Pons (tissue), 1 donor: ENCODE results near the gene LRRC28.
"Not testable (repeated sequence)": the region's sequence is repeated elsewhere in the genome, so short reads cannot be mapped to it uniquely, and the experiment has no call there.

Experiments used
- DNase-seq: peaks from one replicate; pipeline ENCODE4 v3.0.0-alpha.2; 2016; ENCODE audit warnings: low spot score

Gene LRRC28

DNA sequence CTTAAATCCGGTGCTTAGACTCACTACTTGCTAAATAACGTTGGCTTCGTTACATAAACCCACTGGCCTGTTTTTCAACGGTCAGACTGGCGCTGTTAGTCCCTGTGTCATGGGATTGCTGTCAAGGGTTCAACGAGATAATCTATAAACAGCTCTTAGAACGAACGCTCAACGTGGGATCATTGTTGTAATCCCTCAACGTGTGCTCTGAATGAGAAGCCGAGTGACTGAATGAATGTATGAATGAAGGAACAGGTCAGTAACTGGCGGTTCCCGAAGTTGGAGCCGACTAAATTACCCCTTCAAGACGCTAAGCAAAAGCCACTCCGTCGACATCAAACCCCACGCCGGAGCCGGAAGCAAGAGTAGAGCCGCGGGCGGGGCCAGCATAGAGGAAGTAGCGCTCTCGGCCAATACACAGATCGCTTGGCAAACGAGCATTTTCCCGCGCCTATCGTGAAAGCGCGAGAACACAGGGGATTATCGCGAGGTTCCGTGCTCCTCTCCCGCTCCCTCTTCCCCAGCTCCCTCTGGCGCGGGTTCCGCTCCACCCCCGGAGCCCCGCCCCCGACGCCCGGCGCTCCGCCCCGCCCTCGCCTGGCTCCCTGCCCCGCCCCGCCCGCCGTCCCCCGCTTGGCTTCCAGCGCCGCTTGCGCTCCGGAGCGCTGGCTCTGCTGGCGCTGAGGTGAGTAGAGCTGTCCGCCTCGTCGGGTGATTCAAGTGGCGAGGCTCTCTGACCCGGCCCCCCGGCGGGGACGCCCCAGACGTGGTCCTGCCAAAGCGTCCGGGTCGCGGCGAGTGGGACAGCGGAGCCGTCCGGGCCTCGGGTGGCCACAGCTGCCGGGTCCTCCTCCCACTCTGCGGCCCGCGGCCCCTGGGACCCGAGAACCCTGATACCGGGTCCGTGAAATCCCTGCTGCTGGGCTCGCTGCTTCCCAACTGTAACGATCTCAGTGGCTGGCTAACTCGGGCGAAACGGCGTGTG is at the start of gene LRRC28:
Gene LRRC28 (plus strand): TSS at position 625 of the 985 bp plus-strand sequence. CDS start 4,477 bp downstream, outside the sequence.
- DNase-seq: peak; percentile 99

DNA sequence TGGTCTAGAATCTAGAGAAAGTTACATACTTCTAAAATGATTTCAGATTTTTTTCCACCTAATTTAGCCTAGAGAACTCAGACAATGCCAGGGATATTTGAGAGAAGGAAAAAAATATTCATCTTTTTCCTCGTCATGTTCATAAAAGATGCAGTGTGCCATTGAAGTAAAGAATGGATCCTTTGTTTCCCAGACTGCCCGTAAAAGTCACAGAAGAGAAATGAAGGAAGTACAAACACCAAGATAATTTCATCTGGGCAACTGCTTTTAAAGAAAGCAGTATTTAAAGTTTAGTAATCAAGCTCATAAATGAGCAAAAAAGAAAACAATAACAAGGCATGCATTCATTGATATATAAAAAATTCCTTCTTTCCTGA is 49.1 kb upstream of the LRRC28 start:
- peak; percentile 48 for DNase-seq

DNA sequence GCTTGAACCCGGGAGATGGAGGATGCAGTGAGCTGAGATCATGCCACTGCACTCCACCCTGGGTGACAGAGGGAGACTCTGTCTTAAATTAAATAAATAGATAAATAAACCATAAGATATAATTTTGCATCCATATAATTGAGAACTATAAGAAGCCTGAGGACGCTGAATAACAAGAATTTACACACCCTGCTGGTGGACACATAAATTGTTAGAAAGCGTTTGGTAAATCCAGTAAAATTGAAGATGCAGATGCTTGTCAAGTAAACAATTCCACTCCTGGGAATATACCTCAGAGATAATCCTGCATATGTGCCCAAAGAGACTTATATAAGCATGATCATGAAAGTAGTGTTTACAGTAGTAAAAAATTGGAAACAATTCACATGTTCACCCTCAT is 43.6 kb upstream of the LRRC28 start:
- no peak for DNase-seq

DNA sequence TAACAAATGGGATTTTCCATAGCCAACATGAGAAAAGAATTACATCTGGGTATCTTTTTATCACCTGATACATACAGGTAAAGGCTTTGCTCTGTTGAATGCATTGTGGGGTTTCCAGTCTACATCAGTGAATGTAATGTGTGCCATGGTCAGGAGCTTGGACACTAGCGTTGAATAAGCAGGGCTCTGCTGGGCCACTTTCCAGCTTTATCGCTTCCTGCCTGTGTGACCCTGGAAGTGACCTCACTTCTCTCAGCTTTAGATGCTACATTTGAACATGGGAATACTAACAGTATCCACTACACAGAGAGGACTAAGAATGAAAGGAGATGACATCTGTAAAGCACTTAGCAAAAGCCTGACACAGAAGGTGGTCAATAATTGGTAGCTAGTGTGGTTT is 42.0 kb upstream of the LRRC28 start:
- DNase-seq: no peak

DNA sequence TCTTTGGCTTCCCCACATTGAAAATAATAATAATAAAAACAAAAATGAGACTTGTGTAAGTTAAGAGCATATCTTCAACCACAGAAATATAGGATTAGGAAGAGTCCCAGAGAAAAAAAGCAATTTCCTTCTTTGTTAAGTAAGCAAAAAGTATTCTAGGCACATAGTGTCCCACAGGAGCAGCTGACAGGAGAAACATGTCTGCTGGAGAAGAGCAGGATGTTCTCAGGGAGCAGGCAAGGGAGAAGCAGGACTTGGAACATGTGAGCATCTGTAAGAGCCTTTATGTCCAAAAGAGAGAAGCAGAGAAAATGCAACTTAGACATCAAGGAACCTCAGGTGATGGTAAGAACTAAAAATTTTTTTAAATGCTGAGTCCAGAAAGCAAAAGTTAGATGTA is 40.9 kb upstream of the LRRC28 start:
- no peak for DNase-seq

DNA sequence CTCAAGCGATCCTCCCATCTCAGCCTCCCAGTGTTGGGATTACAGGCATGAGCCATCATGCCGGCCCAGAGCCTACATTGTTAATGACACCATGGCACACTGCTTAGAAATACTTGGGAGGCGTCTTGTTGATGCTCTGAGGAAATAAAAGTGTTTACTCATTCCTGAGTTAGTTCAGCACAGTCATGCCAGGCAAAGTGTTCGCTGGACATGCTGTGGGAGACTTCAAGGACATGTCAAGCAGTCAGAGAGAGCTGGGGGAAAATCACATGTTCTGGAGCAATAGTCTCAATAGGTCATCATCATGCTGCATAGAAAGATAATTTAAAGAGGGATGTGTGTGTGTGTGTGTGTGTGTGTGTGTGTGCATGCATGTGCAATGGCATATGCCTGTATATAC is 39.4 kb upstream of the LRRC28 start:
- DNase-seq: no peak

DNA sequence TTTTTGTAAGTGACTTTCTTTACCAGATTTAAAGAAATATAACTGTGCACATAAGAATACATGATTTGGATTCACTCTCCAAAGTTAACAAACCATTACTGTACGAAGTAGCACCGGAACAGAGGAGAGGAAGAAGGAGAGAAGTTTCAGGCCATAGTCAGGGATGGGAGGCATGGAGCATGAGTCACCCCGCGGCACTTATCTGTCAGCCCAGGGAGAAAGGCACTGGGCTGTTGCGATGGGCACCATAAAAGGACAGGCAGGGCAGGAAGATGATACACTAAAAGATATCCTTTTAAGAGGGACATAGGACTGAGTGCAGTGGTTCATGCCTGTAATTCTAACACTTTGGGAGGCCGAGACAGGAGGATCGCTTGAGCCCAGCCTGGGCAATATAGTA is 38.9 kb upstream of the LRRC28 start:
- no peak for DNase-seq

DNA sequence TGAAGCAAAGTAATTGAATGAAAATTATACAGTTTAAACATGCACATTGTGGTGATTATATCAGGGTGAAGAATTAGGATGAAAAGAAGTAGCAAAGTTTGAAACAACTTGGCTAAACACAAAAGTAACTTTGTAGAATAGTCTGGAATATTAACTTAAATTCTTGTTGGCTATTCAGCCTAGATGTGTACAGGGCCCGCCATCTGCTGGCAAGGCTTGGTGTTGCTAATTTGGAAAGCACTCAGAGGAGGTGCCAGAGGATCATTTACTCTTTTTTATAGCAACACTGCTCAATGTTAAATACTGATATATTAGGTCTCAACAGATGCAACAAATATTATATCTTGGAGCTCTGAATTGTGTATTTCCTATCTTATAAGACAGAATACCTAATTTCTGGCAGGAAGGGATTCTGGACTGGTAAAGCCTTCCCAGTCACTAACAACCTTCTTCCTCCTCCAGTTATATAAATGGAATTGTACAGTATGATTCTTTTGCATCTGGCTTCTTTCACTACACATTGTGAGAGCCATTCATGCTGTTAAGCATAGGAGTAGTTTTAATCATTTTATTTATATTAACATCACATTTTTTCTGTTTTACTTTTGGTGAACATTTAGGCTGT is 38.0 kb upstream of the LRRC28 start:
- DNase-seq: peak; percentile 85

DNA sequence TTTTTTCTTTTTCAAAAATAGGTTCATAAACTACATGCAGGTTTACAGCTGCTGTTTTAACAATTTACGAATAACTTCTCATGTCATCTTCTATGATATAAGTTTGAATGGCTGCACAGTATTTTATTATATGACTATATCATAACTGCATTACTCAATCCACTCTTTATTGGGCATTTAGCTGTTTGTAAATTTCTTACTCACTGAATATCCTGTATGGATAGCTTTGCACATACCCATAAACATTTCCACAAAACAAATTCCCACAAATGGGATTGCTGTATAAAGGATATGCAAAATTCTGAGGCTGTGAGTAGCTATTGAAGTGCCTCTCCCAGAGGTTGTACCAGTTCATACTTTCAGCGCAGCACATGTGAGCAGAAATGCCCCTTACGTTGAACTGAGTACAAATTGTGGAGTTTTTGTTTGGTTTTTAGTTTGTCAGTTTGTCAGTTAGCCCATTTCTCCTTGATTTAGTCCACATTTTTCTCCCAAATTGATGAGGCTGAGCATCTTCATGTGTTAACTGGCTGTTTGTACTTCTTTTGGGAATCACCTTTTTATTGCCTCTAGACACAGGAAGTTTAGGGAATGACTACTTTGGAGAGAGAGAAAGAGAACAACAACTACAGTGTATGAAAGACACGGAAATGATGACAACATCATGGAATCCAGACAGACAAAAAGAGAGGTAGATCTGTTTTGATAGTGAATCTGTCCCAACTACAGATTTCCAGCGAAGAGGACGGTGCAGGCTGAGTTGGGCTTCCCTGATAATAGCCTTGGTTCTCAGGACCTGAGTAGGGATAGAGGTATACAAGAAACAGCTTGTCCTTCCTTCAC is 26.7 kb upstream of the LRRC28 start:
- no peak for DNase-seq

DNA sequence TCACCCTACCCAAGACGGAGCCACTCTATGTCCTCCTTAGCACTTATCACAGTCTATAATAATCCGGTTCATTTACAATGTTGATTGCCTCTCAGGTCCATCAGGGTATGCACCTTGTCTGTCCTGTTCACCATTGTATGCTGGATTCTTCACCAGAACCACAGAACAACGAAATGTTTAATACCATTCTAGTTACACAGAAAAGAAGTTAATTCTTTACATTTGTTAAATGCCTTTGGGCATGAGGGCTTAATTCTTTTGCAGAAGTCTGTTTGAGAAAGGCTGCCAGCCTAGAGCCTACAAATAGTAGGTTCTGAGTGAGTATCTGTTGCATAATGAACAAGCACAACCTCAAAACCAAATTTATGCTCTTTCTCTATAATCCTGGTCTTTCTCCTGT is 24.5 kb upstream of the LRRC28 start:
- no peak for DNase-seq

DNA sequence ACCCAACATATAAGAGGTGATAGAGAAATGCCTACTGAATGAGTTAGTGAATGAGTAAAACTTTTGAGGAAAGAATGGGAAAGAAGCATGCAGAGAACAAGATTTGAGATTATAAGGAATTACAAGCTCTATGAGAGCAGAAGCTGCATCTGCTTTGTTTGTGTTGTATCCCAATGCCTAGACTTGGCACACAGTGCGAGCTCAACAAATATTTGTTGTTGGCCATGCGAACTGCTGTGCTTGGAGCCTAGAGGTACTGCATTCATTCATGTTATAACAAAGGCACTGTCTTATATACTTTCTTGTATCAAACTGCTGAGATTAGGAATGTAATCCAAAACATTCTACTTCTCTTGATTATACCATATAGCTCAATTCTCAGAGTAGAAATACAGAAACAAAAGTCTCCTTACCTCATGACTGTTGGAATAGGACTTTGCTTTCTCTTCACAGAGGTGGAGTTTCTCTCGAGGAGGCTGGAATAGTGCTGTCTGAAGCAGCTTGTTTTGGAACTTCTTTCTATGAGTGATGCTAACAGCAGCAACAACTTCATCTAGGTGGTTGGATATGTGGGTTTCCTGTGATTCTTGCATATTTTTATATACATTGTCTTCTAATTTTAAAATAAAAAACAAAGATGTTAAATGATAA is 23.0 kb upstream of the LRRC28 start:
- no peak for DNase-seq

DNA sequence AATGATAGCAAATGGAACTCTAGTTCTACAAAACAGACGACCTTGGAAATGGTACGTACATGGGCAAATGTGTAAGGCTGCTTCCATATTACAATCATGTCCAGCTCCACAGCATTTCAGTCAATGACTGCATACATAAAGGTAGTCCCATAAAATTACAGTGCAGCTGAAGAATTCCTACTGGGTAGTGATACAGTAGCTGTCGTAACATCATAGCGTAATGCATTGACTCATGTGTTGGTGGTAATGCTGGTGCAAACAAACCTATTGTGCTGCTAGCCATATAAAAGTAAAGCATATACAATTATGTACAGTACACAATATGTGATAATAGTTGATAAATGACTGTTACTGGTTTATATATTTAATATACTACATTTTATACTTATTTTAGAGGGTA is 20.4 kb upstream of the LRRC28 start:
- DNase-seq: no peak

DNA sequence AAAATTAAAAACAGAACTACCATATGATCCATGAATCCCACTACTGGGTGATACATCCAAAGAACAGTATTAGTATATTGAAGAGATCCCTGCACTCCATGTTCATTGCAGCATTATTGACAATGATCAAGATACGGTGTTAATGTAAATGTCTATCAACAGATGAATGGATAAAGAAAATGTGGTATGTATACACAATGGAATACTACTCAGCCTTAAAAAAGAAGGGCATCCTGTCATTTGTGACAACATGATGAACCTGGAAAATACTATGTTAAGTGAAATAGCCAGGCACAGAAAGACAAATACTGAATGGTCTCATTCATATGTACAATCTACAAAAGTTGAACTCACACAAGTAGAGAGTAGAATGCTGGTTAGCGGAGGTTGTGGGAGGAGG is 18.5 kb upstream of the LRRC28 start:
- no peak for DNase-seq

DNA sequence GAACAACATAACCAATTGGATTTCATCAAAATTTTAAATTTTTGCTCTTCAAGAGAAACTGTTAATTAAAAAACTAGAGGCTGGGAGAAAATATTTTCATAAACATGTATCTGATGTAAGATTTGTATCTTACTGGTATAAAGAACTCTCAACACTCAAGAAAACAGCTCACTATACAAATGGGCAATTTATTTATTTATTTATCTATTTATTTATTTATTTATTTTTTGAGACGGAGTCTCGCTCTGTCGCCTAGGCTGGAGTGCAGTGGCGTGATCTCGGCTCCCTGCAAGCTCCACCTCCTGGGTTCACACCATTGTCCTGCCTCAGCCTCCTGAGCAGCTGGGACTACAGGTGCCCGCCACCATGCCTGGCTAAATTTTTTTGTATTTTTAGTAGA is 17.1 kb upstream of the LRRC28 start:
- DNase-seq: not testable (repeated sequence)

DNA sequence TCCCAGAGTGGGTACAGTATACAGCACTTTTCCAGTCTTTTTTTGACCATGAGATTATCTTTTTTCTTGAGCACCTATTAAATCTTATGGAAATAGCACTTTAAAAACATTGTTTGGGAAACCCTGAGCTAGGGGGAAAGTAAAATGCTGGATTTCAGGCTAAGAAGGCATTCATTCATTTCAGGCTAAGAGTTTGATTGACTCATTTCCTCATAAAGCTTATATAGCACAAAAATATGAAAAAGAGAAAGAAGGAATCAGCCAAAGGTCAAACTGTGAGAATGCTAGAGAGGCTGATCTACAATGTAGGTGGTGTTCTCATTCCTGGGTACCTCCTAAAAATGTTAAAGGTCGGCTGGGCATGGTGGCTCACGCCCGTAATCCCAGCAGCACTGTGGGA is 12.4 kb upstream of the LRRC28 start:
- DNase-seq: no peak

DNA sequence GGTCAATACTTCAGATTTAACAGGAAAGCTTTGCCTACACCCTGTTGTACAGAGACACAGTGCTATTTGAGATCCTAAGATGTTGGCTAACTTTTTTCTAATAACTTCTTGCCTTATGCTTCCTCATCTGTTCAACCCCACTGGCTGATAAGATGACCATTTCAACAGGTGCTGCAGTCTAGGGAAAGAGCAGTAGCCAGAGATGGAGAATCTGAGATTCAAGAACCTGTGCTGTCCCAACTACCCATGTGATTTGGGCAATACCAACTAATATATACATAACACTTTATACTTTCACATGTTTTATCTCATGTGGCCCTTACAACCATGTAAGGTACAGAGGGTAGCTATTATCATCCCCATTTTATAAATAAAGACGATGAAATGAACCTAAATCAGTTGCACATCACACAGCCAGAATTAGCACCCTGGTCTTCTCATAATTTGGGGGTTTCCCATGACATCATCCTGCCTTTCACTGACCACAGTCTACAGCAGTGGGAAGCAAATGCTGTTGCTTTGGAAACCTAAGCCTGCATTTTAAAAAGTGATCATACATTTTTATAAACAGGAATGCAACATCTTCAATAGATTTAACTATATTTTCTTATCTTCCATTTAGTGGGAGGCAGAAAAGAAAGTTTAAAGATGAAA is 11.6 kb upstream of the LRRC28 start:
- DNase-seq: no peak

DNA sequence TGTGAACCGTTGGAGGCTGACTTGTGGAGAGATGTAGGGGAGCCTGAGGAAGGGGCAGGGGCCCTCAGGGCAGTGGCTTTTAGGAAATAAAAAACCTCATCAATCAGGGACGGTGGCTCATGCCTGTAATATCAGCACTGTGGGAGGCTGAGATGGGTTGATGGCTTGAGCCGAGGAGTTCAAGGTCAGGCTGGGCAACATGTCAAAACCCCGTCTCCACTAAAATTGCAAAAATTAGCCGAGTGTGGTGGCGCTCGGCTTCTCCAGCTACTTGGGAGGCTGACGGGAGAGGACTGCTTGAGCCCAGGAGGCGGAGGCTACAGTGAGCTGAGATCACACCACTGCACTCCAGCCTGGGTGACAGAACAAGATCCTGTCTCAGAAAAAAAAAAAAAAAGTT is 9.5 kb upstream of the LRRC28 start:
- no peak for DNase-seq

DNA sequence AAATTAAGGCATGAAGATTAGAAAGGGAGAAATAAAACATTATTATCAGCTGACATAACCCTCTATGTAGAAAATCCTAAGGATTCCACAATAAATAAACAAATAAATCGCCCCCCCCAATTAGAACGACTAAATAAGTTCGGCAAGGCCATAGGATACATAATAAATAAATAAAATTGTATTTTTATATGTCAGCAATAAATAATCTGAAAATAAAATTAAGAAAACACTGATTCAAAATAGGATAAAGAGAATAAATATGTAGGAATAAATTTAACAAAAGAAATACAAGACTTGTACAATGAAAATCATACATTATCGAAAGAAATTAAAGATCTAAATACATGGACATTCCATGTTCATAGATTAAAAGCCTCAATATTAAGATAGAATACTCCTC is 7.0 kb upstream of the LRRC28 start:
- no peak for DNase-seq

DNA sequence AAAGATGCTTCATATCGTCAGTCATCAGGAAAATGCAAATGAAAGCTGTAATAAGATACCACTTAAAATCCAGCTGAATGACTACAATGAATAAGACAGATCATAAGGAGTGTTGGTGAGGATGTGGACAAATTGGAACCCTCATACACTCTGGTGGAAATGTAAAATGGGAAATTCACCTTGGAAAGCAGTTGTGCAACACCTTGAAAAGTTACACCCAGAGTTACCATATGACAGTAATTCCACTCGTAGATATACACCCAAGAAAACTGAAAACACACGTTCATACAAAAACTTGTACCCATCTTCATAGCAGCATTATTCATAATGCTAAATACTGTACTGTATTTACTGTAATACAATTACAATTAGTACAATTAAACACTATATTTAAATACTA is 4.2 kb upstream of the LRRC28 start:
- no peak for DNase-seq

DNA sequence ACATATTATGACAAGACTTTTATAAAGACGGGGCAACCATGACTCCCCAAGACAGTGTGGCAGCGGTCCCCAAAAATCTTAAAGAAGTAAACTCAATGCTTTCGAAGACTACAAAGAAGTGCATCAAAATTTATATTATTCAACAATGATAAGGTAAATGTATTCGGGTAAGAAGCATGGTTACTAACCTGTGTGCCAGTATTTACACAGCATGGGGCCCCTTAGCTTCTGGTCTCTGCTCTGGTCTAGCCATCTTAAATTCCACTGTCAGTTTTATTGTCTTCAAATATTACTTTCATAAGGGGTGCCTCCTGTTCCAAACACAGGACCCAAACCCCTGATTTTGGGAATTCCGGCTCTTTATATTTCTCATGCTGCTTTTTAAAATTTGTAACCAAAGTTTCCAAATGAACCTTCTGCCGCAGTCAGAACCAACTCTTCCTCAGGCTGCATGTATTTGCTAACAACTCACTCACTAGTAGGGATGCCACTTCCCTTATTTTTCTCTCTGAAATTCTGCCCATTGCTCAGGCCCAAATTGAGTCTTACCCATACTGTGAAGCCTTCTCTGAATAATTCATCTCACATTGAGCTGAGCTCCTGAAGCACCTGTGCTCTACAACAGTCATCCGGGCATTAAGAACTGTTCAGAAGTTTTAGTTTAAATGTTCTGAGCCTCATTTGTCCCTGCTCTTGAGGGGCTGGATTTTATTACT is 3.1 kb upstream of the LRRC28 start:
- DNase-seq: no peak
